ENCODE data around the gene ELMO2.

DNA sequence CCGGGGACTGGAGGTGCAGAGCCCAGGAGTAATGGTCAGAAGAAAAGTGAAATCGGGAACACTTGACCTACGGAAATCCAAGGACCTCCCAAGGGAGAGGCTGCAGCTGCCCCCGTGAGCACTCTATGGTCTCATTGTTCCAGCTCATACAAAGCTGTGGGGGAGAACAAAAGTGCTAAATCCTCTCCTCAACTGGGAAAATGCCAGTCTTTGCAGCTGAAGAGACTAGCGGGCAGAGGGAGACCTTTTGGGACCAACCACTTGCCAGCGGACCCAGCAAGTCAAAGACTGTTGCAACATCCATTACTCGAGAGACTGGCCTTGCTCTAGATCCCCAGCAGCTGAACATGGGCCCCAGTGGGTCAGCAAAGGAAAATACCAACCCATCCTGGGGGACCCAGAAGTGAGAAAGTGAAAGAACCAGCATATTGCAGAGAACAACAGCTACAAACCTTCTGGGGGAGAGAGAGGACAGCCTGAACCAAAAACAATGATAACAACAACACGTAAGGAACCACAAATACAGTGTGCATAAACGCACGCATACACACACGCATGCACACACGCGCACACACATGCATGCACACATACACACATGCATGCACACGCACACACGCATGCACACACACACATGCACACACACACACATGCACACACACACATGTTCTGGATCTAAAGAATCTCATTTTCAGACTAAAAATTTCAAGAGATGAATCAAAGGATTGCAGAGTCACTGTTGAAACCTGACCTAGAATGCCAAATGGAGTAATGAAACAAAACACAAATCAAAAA is 24.7 kb upstream of the ELMO2 start:
- TF ChIP-seq, protein P1, sequence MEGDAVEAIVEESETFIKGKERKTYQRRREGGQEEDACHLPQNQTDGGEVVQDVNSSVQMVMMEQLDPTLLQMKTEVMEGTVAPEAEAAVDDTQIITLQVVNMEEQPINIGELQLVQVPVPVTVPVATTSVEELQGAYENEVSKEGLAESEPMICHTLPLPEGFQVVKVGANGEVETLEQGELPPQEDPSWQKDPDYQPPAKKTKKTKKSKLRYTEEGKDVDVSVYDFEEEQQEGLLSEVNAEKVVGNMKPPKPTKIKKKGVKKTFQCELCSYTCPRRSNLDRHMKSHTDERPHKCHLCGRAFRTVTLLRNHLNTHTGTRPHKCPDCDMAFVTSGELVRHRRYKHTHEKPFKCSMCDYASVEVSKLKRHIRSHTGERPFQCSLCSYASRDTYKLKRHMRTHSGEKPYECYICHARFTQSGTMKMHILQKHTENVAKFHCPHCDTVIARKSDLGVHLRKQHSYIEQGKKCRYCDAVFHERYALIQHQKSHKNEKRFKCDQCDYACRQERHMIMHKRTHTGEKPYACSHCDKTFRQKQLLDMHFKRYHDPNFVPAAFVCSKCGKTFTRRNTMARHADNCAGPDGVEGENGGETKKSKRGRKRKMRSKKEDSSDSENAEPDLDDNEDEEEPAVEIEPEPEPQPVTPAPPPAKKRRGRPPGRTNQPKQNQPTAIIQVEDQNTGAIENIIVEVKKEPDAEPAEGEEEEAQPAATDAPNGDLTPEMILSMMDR (IDR thresholded peaks at IDR 0.05) = no peak
- no peak for TF ChIP-seq POLR2A (IDR thresholded peaks at IDR 0.05)
- TF ChIP-seq POLR2AphosphoS5 (IDR thresholded peaks at IDR 0.05) = no peak
